T-helper 2 cell (primary cell): Measurements from ENCODE around the gene KIAA0825.

Source experiments
- DNase-seq, 5 experiments: peaks; one replicate each; pipeline versions ENCODE4 v3.0.0 to v3.0.0-alpha.2; 2012 to 2022

Gene KIAA0825

GRCh38 chr5:94431696-94432095 lies 186.7 kb downstream of the KIAA0825 start:
- no peak for DNase-seq

GRCh38 chr5:94429566-94429965 lies 188.8 kb downstream of the KIAA0825 start:
- DNase-seq, result no peak

GRCh38 chr5:94425396-94425795 lies 193.0 kb downstream of the KIAA0825 start:
- DNase-seq, result no peak

- DNase-seq, result no peak
Measured at GRCh38 chr5:94423411-94423810, 195.0 kb downstream of the KIAA0825 start.

GRCh38 chr5:94422812-94423211 lies 195.6 kb downstream of the KIAA0825 start:
- no peak for DNase-seq

- no peak for DNase-seq
Measured at GRCh38 chr5:94420885-94421284, 197.5 kb downstream of the KIAA0825 start.

- DNase-seq, result no peak
Measured at GRCh38 chr5:94415798-94416197, 202.6 kb downstream of the KIAA0825 start.

- no peak for DNase-seq
Measured at GRCh38 chr5:94409440-94409839, 209.0 kb downstream of the KIAA0825 start.

GRCh38 chr5:94407023-94407422 lies 211.4 kb downstream of the KIAA0825 start:
- DNase-seq, result no peak

GRCh38 chr5:94403483-94403882 lies 214.9 kb downstream of the KIAA0825 start:
- DNase-seq, result no peak

- DNase-seq, result no peak
Measured at GRCh38 chr5:94402096-94402495, 216.3 kb downstream of the KIAA0825 start.

- DNase-seq, result no peak
Measured at GRCh38 chr5:94397508-94397907, 220.9 kb downstream of the KIAA0825 start.

- no peak for DNase-seq
Measured at GRCh38 chr5:94396687-94397086, 221.7 kb downstream of the KIAA0825 start.

GRCh38 chr5:94395468-94395867 lies 222.9 kb downstream of the KIAA0825 start:
- no peak for DNase-seq

GRCh38 chr5:94391996-94392395 lies 226.4 kb downstream of the KIAA0825 start:
- no peak for DNase-seq

GRCh38 chr5:94389515-94389899 lies 228.9 kb downstream of the KIAA0825 start:
- peak in 1 of 5 experiments; percentile 86 for DNase-seq

- DNase-seq, result peak in 1 of 5 experiments; percentile 66
Measured at GRCh38 chr5:94388773-94389514, 229.5 kb downstream of the KIAA0825 start.

- DNase-seq, result no peak
Measured at GRCh38 chr5:94385767-94386166, 232.6 kb downstream of the KIAA0825 start.

GRCh38 chr5:94378062-94378461 lies 240.3 kb downstream of the KIAA0825 start:
- no peak for DNase-seq

GRCh38 chr5:94376672-94377345 lies 241.6 kb downstream of the KIAA0825 start:
- no peak for DNase-seq

- no peak for DNase-seq
Measured at GRCh38 chr5:94375801-94376200, 242.6 kb downstream of the KIAA0825 start.

- no peak for DNase-seq
Measured at GRCh38 chr5:94374336-94374735, 244.1 kb downstream of the KIAA0825 start.

- DNase-seq, result no peak
Measured at GRCh38 chr5:94367900-94368299, 250.5 kb downstream of the KIAA0825 start.

GRCh38 chr5:94366811-94367210 lies 251.6 kb downstream of the KIAA0825 start:
- no peak for DNase-seq
